ENCODE data around the gene VEGFA. TPM values are rescaled to one million over a fixed set of nuclear protein-coding genes. Genes with fewer than 3 reads are reported as not detected.

The VEGFA gene
- polyA plus RNA-seq, 3 donors, result 19.0 to 454 (median 32.0) TPM

DNA sequence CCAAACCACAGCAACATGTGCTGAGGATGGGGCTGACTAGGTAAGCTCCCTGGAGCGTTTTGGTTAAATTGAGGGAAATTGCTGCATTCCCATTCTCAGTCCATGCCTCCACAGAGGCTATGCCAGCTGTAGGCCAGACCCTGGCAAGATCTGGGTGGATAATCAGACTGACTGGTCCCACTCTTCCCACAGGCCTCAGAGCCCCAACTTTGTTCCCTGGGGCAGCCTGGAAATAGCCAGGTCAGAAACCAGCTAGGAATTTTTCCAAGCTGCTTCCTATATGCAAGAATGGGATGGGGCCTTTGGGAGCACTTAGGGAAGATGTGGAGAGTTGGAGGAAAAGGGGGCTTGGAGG, 1.5 kb upstream of the VEGFA start:
- Histone ChIP-seq H2AFZ (ENCODE audit: insufficient read depth, low read depth, low read length, poor library complexity, severe bottlenecking) (no peak overlapping the region), H4K20me1 (ENCODE audit: insufficient read depth, low read length) (peaks cover 32% of the 10 kb centered on the region), H3K4me3 (replicated peaks in 1 of 3; ENCODE audit: low read depth in 2 of 3, low read length in 3 of 3) (no peak overlapping the region), H3K27ac (ENCODE audit: low read depth in 1 of 2, low read length in 2 of 2) (no peak overlapping the region), H3K4me2 (replicated peaks; ENCODE audit: extremely low read depth, low read length, poor library complexity, severe bottlenecking) (no peak overlapping the region), H3K9me3 (replicated peaks in 1 of 2; ENCODE audit: control insufficient read depth in 1 of 2, insufficient read depth in 1 of 2, low read length in 2 of 2) (no peaks in the 10 kb centered on the region), H3K79me2 (ENCODE audit: insufficient read depth, low read length) (peaks cover 29% of the 10 kb centered on the region), H3K4me1 (ENCODE audit: control insufficient read depth in 1 of 2, insufficient read depth in 2 of 2, low read length in 2 of 2) (peaks cover 27 to 33% of the 10 kb centered on the region in 2 donors), H3K9ac (ENCODE audit: insufficient read depth, low read length, poor library complexity, severe bottlenecking) (no peak overlapping the region), H3K27me3 (ENCODE audit: control insufficient read depth in 2 of 2, insufficient read depth in 2 of 2, low read length in 2 of 2) (no peaks in the 10 kb centered on the region), H3K36me3 (replicated peaks in 1 of 2; ENCODE audit: control insufficient read depth in 1 of 2, insufficient read depth in 2 of 2, low read length in 2 of 2) (no peaks in the 10 kb centered on the region)
- Mint-ChIP-seq H3K4me3 (no peak overlapping the region), H3K9me3 (peaks cover 0 to 2% (median 0%) of the 10 kb centered on the region in 7 donors), H3K36me3 (peaks cover 2 to 9% of the 10 kb centered on the region in 2 donors), H3K4me1 (peaks cover 32% of the 10 kb centered on the region), H3K27ac (no peak overlapping the region), H3K27me3 (ENCODE audit: low read depth in 3 of 3) (peaks cover 9 to 18% (median 13%) of the 10 kb centered on the region in 3 donors)
- intact Hi-C loops (cut with micrococcal nuclease), result loop anchor here (2.0 to 5.0 kb wide), 4 partner anchors 41 to 310 kb away; no protein-coding TSS in a partner anchor
- TF ChIP-seq, protein P1, sequence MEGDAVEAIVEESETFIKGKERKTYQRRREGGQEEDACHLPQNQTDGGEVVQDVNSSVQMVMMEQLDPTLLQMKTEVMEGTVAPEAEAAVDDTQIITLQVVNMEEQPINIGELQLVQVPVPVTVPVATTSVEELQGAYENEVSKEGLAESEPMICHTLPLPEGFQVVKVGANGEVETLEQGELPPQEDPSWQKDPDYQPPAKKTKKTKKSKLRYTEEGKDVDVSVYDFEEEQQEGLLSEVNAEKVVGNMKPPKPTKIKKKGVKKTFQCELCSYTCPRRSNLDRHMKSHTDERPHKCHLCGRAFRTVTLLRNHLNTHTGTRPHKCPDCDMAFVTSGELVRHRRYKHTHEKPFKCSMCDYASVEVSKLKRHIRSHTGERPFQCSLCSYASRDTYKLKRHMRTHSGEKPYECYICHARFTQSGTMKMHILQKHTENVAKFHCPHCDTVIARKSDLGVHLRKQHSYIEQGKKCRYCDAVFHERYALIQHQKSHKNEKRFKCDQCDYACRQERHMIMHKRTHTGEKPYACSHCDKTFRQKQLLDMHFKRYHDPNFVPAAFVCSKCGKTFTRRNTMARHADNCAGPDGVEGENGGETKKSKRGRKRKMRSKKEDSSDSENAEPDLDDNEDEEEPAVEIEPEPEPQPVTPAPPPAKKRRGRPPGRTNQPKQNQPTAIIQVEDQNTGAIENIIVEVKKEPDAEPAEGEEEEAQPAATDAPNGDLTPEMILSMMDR (IDR thresholded peaks at IDR 0.05), result no peak
- WGBS (ENCODE audit: insufficient coverage), result no CpG with 5 or more reads among the region's 1 CpG
- no peak for DNase-seq

DNA sequence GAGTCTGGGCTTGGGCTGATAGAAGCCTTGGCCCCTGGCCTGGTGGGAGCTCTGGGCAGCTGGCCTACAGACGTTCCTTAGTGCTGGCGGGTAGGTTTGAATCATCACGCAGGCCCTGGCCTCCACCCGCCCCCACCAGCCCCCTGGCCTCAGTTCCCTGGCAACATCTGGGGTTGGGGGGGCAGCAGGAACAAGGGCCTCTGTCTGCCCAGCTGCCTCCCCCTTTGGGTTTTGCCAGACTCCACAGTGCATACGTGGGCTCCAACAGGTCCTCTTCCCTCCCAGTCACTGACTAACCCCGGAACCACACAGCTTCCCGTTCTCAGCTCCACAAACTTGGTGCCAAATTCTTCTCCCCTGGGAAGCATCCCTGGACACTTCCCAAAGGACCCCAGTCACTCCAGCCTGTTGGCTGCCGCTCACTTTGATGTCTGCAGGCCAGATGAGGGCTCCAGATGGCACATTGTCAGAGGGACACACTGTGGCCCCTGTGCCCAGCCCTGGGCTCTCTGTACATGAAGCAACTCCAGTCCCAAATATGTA, 957 bp upstream of the VEGFA start:
- H3K36me3 ChIP-seq (replicated peaks in 1 of 2; ENCODE audit: control insufficient read depth in 1 of 2, insufficient read depth in 2 of 2, low read length in 2 of 2), result no peaks in the 10 kb centered on the region
- Mint-ChIP-seq H3K36me3 (peaks cover 2 to 9% of the 10 kb centered on the region in 2 donors), H3K4me3 (peak overlapping the region; percentile 97 to 100), H3K27ac (peak overlapping the region in 6 of 7 donors; percentile 14 to 97 (median 96)), H3K4me1 (peaks cover 32% of the 10 kb centered on the region), H3K27me3 (ENCODE audit: low read depth in 3 of 3) (peaks cover 7 to 18% (median 13%) of the 10 kb centered on the region in 3 donors), H3K9me3 (peaks cover 0 to 2% (median 0%) of the 10 kb centered on the region in 7 donors)
- TF ChIP-seq, protein P1 (IDR thresholded peaks at IDR 0.05), result no peak
- WGBS (ENCODE audit: insufficient coverage), result 80% methylated on average over 4 of the region's 8 CpGs
- no peaks in the 10 kb centered on the region for H3K9me3 ChIP-seq (replicated peaks in 1 of 2; ENCODE audit: control insufficient read depth in 1 of 2, insufficient read depth in 1 of 2, low read length in 2 of 2)
- H2AFZ ChIP-seq (ENCODE audit: insufficient read depth, low read depth, low read length, poor library complexity, severe bottlenecking), result no peak overlapping the region
- DNase-seq, result no peak
- H3K27ac ChIP-seq (ENCODE audit: low read depth in 1 of 2, low read length in 2 of 2), result no peak overlapping the region
- H3K4me2 ChIP-seq (replicated peaks; ENCODE audit: extremely low read depth, low read length, poor library complexity, severe bottlenecking), result no peak overlapping the region
- H3K27me3 ChIP-seq (ENCODE audit: control insufficient read depth in 2 of 2, insufficient read depth in 2 of 2, low read length in 2 of 2), result no peaks in the 10 kb centered on the region
- H3K79me2 ChIP-seq (ENCODE audit: insufficient read depth, low read length), result peaks cover 35% of the 10 kb centered on the region
- intact Hi-C loops (cut with micrococcal nuclease), result loop anchor here (2.0 to 5.0 kb wide), 4 partner anchors 42 to 310 kb away; no protein-coding TSS in a partner anchor
- no peak overlapping the region for H3K4me3 ChIP-seq (replicated peaks in 1 of 3; ENCODE audit: low read depth in 2 of 3, low read length in 3 of 3)
- H3K4me1 ChIP-seq (ENCODE audit: control insufficient read depth in 1 of 2, insufficient read depth in 2 of 2, low read length in 2 of 2), result peaks cover 27 to 33% of the 10 kb centered on the region in 2 donors
- no peak overlapping the region for H3K9ac ChIP-seq (ENCODE audit: insufficient read depth, low read length, poor library complexity, severe bottlenecking)
- peaks cover 38% of the 10 kb centered on the region for H4K20me1 ChIP-seq (ENCODE audit: insufficient read depth, low read length)

Measured in CD14-positive monocyte (primary cell).